Measurements from ENCODE around the gene TMEM131. TPM values are rescaled to one million over a fixed set of nuclear protein-coding genes. Genes with fewer than 3 reads are reported as not detected.

Gene TMEM131
- total and polyA plus RNA-seq, 2 of the 8 experiments (the other 6 are each of a cell fraction or from before 2014, with no cell fraction given), result 9.7 to 22.9 TPM

DNA sequence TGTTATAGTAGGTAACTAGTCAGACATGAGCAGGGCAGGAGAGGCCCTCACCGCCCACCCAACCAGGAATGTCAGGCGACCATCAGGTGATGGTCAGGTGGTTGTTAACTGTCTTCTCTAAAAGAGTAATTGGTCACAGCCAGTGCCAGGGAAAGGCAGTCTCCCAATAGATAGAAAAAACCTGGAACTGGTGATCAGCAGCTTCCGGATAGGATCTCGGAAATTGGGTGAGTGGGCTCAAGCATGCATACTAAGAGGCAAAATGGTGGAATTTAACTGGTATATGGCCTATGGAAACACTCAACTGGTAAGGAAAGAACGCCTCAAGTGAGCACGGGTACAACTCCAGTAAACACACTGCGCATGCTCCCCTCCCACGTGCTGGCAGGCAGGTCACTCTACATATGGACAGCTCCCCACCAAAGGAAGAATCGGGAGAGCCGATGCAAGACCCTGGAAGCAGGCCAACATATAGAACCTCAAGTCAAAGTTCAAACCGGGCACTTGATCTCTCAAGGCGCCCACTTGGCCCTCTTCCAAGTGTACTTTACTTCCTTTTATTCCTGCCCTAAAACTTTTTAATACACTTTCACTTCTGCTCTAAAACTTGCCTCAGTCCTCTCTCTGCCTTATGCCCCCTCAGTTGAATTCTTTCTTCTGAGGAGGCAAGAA, 43.5 kb upstream of the TMEM131 start:
- no peak overlapping the region for H2BK15ac ChIP-seq (ENCODE audit: low read length)
- H3K4me2 ChIP-seq (ENCODE audit: insufficient read depth in 1 of 2, low read depth in 2 of 2, low read length in 2 of 2), result no peak overlapping the region
- TF ChIP-seq TAF1 (IDR thresholded peaks at IDR 0.05; ENCODE audit: low read depth, low read length) (no peak), RXRA (IDR thresholded peaks at IDR 0.05; ENCODE audit: insufficient read depth, low read depth, low read length) (no peak), RNF2 (IDR thresholded peaks at IDR 0.05; ENCODE audit: borderline replicate concordance, low read depth, low read length, missing control alignments, poor library complexity, severe bottlenecking) (no peak), KDM5A (IDR thresholded peaks at IDR 0.05; ENCODE audit: low read length) (no peak), EZH2 (IDR thresholded peaks at IDR 0.05; ENCODE audit: low read depth, low read length, severe bottlenecking) (no peak), SP1 (IDR thresholded peaks at IDR 0.05; ENCODE audit: low read depth, low read length) (no peak), SIN3A (conservative IDR thresholded peaks at IDR 0.05 in 1 of 2, IDR thresholded peaks at IDR 0.05 in 1 of 2; ENCODE audit: low read depth in 1 of 2, low read length in 2 of 2) (no peak)
- TF ChIP-seq, protein P1, sequence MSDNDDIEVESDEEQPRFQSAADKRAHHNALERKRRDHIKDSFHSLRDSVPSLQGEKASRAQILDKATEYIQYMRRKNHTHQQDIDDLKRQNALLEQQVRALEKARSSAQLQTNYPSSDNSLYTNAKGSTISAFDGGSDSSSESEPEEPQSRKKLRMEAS (IDR thresholded peaks at IDR 0.05), result no peak
- no peak overlapping the region for H3K4ac ChIP-seq (replicated peaks; ENCODE audit: insufficient read length, low read depth, low read length)
- no peaks in the 10 kb centered on the region for H3K9me3 ChIP-seq (ENCODE audit: insufficient read depth in 2 of 2, low read depth in 1 of 2, low read length in 1 of 2)
- FAIRE-seq (no peak), DNase-seq (ENCODE audit: low read depth in 1 of 2, low spot score in 2 of 2) (peak in 1 of 2 experiments; percentile 13)
- no peak overlapping the region for H3K4me3 ChIP-seq (ENCODE audit: extremely low read depth in 1 of 4, insufficient read depth in 2 of 4, low read depth in 3 of 4, low read length in 4 of 4)
- H4K8ac ChIP-seq (ENCODE audit: extremely low read depth, insufficient read depth, low read length), result no peak overlapping the region
- H3K79me2 ChIP-seq (ENCODE audit: control insufficient read depth in 1 of 2, insufficient read depth in 2 of 2, low read length in 2 of 2), result no peaks in the 10 kb centered on the region
- H2BK12ac ChIP-seq (ENCODE audit: low read depth, low read length), result no peak overlapping the region
- H2AFZ ChIP-seq (ENCODE audit: low read length), result no peak overlapping the region
- H3K27ac ChIP-seq (ENCODE audit: low read depth, low read length), result no peak overlapping the region
- peaks cover 0 to 6% (median under 1%) of the 10 kb centered on the region in 4 experiments; a peak in 3 of 7 replicates for H3K4me1 ChIP-seq (replicated peaks in 1 of 4; ENCODE audit: control insufficient read depth in 3 of 4, insufficient read depth in 4 of 4, low read length in 3 of 4)
- no peak overlapping the region for H3K18ac ChIP-seq (ENCODE audit: extremely low read depth, low read length)
- H2BK20ac ChIP-seq (ENCODE audit: low read length), result no peak overlapping the region
- H3K14ac ChIP-seq (ENCODE audit: insufficient read length), result no peak overlapping the region
- no peak overlapping the region for H3K23ac ChIP-seq (ENCODE audit: insufficient read length)
- WGBS, 2 experiments (ENCODE audit: extremely low coverage in 1 of 2, insufficient coverage in 1 of 2, insufficient read length in 1 of 2, insufficient replicate concordance in 2 of 2, low coverage in 1 of 2, low lambda C conversion rate in 2 of 2, missing lambda C conversion rate in 1 of 2), result 87% methylated on average over 12 of the region's 12 CpGs; no CpG with 5 or more reads in 1 of the 2 experiments
- no peak overlapping the region for H2BK120ac ChIP-seq (replicated peaks; ENCODE audit: low read depth, low read length)
- H3K36me3 ChIP-seq (ENCODE audit: control insufficient read depth in 2 of 4, insufficient read depth in 4 of 4, low read length in 3 of 4), result no peaks in the 10 kb centered on the region
- no peaks in the 10 kb centered on the region for H3K27me3 ChIP-seq (replicated peaks in 1 of 4; ENCODE audit: control insufficient read depth in 3 of 4, extremely low read depth in 1 of 4, insufficient read depth in 3 of 4, low read length in 3 of 4)
- no peak overlapping the region for H2AK5ac ChIP-seq (ENCODE audit: low read depth, low read length)
- no peak overlapping the region for H4K5ac ChIP-seq (ENCODE audit: insufficient read length, low read depth, low read length)
- H2BK5ac ChIP-seq (ENCODE audit: low read depth, low read length), result no peak overlapping the region
- ChIA-PET POLR2A (ENCODE audit: partially characterized antibody) (no interaction called here), CTCF (ENCODE audit: partially characterized antibody) (interaction anchor here (1.6 to 4.1 kb wide), 3 partner anchors 14 to 137 kb away, joined by 4 to 13 read pairs (median 6); no protein-coding TSS in a partner anchor)
- no peaks in the 10 kb centered on the region for H3K79me1 ChIP-seq (ENCODE audit: low read depth, low read length)
- H4K20me1 ChIP-seq (replicated peaks in 1 of 2; ENCODE audit: control insufficient read depth in 1 of 2, insufficient read depth in 2 of 2, low read length in 2 of 2), result no peaks in the 10 kb centered on the region
- no peak overlapping the region for H4K91ac ChIP-seq (replicated peaks; ENCODE audit: insufficient read length, low read length)
- no peak overlapping the region for H3K9ac ChIP-seq (replicated peaks in 1 of 4; ENCODE audit: extremely low read depth in 1 of 4, low read depth in 3 of 4, low read length in 3 of 4)
- no peak overlapping the region for H3K56ac ChIP-seq (replicated peaks; ENCODE audit: insufficient read length, low read depth, low read length)
- H3K23me2 ChIP-seq (ENCODE audit: low read depth, low read length), result no peaks in the 10 kb centered on the region

Data from H1 (cell line).